ENCODE results near the gene FITM2. TPM values are rescaled to one million over a fixed set of nuclear protein-coding genes. Genes with fewer than 3 reads are reported as not detected.
"Not testable (repeated sequence)": the region's sequence is repeated elsewhere in the genome, so short reads cannot be mapped to it uniquely, and the experiment has no call there.

Gene FITM2, protein sequence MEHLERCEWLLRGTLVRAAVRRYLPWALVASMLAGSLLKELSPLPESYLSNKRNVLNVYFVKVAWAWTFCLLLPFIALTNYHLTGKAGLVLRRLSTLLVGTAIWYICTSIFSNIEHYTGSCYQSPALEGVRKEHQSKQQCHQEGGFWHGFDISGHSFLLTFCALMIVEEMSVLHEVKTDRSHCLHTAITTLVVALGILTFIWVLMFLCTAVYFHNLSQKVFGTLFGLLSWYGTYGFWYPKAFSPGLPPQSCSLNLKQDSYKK
- total RNA-seq (2014; rRNA removed; shearing (Covaris generic); ENCODE audit: low replicate concordance), result 4.8 and 7.6 TPM in 2 replicates

DNA sequence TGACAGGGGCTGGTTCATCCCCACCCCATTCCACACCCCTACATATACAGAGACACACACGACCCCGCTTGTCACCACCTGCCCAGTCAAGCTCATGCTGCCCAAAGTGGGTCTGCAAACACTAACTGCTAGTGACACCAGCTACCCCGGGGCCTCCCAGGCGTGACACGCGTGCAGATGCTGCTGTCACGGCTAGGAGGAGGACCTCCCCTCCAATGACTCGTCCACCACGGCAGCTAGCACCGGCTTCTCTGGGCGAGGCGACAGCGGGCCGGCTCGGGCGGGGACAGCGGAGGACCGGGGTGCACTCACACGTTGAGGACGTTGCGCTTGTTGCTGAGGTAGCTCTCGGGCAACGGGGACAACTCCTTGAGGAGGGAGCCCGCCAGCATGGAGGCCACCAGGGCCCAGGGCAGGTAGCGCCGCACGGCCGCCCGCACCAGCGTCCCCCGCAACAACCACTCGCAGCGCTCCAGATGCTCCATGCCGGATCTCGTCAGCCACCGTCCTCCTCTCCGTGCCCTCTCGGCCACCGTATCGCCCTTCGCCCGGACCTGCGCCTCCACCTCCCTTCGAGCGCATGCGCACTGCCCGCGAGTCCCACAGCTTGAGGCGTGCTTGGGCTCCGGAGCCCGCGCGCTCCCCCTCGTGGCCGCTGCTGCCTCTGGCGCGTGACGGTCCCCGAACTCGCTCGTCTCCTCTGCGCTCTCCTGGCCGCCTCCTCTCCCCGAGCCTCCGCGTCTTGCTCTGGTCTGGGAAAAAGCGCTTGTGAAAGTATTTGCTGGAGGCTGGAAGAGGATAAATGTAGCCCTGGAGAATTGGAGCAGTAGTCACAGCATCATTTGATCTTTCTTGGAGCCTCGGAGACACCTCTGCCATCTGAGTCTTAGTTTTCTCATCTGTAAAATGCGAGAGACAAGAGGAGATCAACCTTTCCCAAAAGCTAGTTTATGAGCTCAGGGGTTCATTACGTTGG lies at the start of gene FITM2:
Gene FITM2 (minus strand): TSS at position 539 of the 976 bp plus-strand sequence. CDS start 54 bp downstream, at position 485.
- Histone ChIP-seq H3K36me3 (peaks cover 3% of the 10 kb centered on the region; the same call in 1 of the 2 replicates), H3K27me3 (no peaks in the 10 kb centered on the region), H3K9me3 (peaks cover 2% of the 10 kb centered on the region; the same call in 1 of the 2 replicates), H3K4me3 (peak within 1 kb of the TSS; percentile 92)
- peak; percentile 99 for DNase-seq

DNA sequence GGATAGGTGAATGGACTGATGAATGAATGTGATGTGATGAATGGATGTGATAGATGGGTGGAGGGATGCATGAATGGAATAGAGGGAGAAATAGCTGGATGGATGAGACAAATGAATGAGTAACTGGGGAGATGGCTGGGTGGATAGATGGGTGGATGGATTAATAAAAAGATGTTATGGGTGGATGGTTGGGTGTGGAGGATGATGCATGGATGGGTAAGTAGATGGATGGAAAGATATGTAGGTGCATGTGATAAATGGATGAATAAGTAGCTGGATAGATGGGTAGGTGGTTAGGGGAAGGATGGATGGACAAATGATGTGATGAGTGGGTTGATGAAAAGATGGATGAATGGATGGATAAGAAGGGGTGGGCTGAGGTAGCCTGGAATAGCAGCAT lies 49.2 kb upstream of the FITM2 start:
- Histone ChIP-seq H3K36me3 (no peaks in the 10 kb centered on the region), H3K9me3 (no peaks in the 10 kb centered on the region), H3K4me3 (no peak overlapping the region), H3K27me3 (no peaks in the 10 kb centered on the region)
- no peak for DNase-seq

DNA sequence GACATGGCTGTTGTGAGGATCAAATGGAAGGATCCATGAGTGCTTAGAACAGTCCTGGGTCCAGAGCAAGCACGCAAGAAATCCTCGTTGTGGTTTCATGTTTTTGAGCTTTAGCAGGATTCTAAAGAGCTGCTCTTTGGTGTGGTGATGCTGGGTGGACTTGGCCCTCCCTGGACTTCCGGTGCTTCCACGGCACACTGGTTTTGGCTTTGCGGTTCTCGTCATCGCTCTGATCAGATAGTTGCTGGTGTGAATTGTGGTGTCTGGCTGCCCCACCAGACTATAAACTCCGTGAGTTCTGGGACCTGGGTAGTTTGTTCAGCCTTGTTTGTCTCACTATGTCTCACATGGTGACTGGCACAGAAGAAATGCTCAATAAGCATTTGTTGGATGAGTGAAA lies 47.8 kb upstream of the FITM2 start:
- Histone ChIP-seq H3K4me3 (no peak overlapping the region), H3K9me3 (no peaks in the 10 kb centered on the region), H3K27me3 (no peaks in the 10 kb centered on the region), H3K36me3 (no peaks in the 10 kb centered on the region)
- no peak for DNase-seq

DNA sequence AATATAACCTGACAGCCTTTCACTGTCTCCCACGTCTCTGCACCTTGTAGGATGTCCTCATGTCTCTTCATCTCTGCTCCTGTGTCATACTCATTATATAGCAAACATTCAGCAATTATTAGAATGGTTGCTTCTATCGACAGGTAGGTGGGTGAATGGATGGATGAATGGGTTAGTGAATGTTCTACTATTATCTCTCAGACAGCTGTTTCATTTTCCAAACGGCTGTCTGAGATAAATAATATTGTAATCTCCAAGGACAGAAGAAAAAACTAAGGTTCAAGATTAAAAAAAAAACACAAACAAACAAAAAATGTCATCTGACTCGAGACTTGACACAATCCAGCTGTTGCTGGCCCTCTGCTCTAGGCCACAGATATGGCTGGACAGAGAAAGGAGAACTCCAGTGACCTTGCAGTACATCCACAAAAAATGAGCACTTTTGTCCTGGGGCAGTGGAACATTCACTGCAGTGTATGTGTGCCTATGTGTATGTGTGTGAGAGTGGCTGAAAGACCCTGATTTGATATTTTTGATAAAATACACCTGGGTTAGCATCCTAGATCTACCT lies 46.6 kb upstream of the FITM2 start:
- Histone ChIP-seq H3K9me3 (no peaks in the 10 kb centered on the region), H3K4me3 (no peak overlapping the region), H3K27me3 (no peaks in the 10 kb centered on the region), H3K36me3 (no peaks in the 10 kb centered on the region)
- no peak for DNase-seq

DNA sequence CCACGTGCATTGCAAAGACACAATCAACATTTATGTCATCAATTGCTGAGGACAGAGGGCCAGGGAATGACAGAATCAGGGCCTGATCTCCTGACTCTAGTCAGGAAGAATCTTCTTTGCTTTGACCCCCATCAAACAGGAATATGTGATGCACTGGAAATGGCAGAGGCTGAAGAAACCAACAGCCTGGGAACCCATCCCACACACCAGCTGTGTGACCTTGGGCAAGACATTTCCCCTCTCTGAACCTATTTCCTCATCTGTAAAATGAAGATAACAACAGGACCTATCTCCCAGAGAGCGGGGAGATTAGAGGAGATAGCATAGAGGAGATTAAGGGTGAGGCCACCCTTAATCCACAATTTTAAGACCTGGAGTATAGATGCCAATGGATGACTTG lies 46.0 kb upstream of the FITM2 start:
- H3K9me3 ChIP-seq, result no peaks in the 10 kb centered on the region
- H3K4me3 ChIP-seq, result no peak overlapping the region
- no peak for DNase-seq
- H3K27me3 ChIP-seq, result no peaks in the 10 kb centered on the region; the same call in 1 of the 2 replicates
- H3K36me3 ChIP-seq, result no peaks in the 10 kb centered on the region

DNA sequence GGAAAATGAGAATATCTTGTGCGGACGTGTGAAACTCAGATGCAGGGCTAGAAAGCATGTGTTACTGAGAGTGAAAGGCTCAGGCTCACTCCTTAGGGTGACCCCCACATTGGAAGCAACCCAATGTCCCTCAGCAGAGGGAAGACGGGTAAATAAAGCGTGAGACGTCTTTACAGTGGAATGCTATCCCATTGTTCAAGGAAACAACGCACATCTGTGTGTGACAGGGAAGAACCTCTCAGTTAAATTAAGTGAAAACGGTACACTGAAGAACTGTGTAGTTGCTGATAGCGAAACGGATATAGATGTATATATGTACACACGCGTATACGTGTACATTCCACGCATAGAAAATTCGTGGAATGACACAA lies 45.3 kb upstream of the FITM2 start:
- no peaks in the 10 kb centered on the region; the same call in 1 of the 2 replicates for H3K27me3 ChIP-seq
- H3K36me3 ChIP-seq, result no peaks in the 10 kb centered on the region
- no peaks in the 10 kb centered on the region for H3K9me3 ChIP-seq
- no peak overlapping the region for H3K4me3 ChIP-seq
- DNase-seq, result no peak

DNA sequence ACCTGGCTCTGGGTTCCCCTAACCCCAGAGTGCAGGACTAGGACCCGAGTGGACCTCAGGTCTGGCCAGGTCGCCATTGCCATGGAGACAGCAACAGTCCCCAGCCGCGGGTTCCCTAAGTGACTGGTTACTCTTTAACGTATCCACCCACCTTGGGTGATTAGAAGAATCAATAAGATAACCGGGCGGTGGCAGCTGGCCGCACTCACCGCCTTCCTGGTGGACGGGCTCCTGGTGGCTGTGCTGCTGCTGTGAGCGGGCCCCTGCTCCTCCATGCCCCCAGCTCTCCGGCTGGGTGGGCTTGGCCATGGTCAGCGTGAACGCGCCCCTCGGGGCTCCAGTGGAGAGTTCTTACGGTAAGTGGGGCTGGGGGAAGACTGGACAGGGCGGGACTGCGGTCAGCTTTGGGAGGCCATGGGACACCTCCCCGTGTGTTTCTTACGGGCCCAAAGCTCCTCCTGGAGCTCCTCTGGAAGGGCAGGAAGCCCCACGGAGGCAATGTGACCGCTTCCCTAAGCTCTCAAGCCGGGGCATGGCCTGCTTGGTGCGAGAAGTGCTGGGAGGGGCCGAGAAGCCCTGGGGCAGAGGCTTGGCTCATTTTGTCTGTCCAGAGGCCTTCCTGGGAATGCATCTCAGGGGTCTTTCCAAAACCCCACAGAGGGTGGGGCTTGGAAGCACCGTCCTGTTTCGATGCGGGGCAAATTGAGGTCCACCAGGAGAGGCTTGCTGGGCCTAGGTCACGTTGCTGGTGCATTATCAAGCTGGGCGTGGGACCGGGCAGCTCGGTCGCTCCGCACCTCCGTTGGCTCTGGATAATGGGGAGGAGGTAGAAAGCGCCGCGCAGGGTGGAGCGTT lies 44.7 kb upstream of the FITM2 start, which contains the start of gene HNF4A:
Gene HNF4A (plus strand): TSS at position 202 of the 855 bp plus-strand sequence. CDS start 106 bp downstream, at position 308.
- Histone ChIP-seq H3K9me3 (no peaks in the 10 kb centered on the region), H3K36me3 (no peaks in the 10 kb centered on the region), H3K4me3 (no peak within 1 kb of the TSS), H3K27me3 (no peaks in the 10 kb centered on the region; the same call in 1 of the 2 replicates)
- DNase-seq, result no peak

DNA sequence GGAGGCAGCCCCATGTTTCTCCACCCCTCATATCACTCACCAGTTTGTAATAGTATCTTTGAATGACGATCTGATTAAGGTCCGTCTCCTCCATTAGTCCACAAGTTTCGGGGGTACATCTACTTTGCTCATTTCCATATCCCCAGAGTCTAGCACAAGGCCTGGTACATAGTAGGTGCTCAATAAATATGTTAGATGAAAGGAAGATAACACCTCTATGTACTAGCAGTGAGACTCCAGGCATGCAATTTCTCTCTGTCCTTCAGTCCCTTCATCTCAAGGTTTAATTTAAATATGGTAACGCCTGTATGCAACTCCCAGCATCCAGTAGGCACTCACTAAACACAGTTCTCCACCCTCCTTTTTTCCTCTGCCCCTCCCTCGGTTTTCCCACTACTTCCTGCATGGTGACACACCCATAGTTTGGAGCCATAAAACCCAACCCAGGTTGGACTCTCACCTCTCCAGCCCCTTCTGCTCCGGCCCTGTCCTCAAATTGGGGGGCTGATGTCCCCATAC lies 44.0 kb upstream of the FITM2 start:
- H3K36me3 ChIP-seq, result no peaks in the 10 kb centered on the region
- H3K4me3 ChIP-seq, result no peak overlapping the region
- DNase-seq, result no peak
- H3K27me3 ChIP-seq, result no peaks in the 10 kb centered on the region; the same call in 1 of the 2 replicates
- H3K9me3 ChIP-seq, result no peaks in the 10 kb centered on the region

DNA sequence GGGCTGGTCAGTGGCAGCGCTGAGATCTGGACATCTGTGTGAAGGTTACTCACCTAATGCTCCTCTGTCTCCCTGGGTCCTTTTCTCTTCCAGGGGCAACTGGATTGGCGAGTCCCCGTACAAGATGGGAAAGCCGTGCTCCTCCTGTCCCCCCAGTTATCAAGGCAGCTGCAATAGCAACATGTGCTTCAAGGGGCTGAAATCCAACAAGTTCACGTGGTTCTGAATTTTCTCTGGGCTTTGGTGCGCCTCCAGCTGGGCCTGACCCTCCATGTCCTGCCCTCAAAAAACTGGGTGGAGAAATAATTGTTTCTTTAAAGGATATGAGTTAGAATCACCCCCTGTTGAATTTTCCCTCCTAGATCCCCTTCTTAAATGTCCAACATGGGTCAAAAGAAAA lies 39.6 kb upstream of the FITM2 start:
- H3K9me3 ChIP-seq, result no peaks in the 10 kb centered on the region
- H3K36me3 ChIP-seq, result no peaks in the 10 kb centered on the region
- no peak overlapping the region for H3K4me3 ChIP-seq
- DNase-seq, result no peak
- no peaks in the 10 kb centered on the region; the same call in 1 of the 2 replicates for H3K27me3 ChIP-seq

DNA sequence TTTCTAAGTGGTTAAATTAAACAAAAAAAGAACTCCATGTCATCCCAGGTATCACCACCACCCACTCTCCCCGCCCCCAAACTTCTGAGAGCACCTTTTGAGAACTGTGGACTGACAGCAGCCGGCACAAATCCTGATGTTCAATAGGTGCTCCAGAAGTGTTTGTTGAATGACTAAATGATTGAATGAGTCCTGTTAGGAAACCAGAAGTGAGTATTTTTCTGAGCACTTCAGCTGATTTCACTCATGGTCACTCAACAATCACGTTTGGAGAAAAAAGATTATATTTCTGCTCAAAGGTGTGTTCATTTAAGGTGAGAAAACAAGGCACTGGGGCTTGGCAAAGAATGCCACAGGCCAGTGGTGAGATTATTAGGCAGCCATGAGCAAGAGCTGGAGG lies 38.3 kb upstream of the FITM2 start:
- Histone ChIP-seq H3K36me3 (no peaks in the 10 kb centered on the region), H3K27me3 (no peaks in the 10 kb centered on the region; the same call in 1 of the 2 replicates), H3K4me3 (no peak overlapping the region), H3K9me3 (no peaks in the 10 kb centered on the region)
- no peak for DNase-seq

DNA sequence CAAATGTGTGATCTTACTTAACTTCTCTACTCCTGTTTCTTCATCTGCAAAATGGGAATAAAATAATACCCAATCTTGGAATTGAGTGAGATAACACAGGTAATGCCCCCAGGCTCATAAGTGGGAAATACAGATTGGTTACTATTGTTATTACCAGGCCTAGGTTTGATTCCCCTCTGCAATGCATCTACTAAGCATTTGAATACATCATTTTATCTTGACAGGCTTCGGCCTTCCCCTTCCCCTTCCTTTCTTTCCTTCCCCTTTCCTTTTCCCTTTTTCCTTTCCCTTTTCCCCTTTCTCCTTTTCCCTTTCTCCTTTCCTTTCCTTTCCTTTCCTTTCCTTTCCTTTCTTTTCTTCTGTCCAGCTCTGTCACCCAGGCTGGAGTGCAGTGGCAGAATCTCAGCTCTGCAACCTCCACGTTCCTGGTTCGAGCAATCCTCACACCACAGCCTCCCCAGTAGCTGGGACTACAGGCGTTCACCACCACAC lies 37.2 kb upstream of the FITM2 start:
- no peaks in the 10 kb centered on the region for H3K36me3 ChIP-seq
- no peaks in the 10 kb centered on the region; the same call in 1 of the 2 replicates for H3K27me3 ChIP-seq
- no peak overlapping the region for H3K4me3 ChIP-seq
- no peaks in the 10 kb centered on the region for H3K9me3 ChIP-seq
- no peak for DNase-seq

DNA sequence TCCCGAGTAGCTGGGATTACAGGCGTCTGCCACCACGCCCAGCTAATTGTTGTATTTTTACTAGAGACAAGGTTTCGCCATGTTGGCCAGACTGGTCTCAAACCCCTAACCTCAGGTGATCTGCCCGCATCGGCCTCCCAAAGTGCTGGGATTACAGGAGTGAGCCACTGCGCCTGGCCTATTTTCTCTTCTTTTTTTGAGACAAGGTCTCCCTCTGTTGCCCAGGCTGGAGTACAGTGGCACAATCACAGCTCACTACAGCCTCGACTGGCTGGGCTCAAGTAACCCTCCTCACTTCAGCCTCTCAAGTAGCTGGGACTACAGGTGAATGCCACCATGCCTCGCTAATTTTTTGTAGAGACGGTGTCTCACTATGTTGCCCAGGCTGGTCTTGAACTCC lies 34.9 kb upstream of the FITM2 start:
- H3K9me3 ChIP-seq, DNase-seq, H3K27me3 ChIP-seq, H3K4me3 ChIP-seq, H3K36me3 ChIP-seq: not testable (repeated sequence)

DNA sequence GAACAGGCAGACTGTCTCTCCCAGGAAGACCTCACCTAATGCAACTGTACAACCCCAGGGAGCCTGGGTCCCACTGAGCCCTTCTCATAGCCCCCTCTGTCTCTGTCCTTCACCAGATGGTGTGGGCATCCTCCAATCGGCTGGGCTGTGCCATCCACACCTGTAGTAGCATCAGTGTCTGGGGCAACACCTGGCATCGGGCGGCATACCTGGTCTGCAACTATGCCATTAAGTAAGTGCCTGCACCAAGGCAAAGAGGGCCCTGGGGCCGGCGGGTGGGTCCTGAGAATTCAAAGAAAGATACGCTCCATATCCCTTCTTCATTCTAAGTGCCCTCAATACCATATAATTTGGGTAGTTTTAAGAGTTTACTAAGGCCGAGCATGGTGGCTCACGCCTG lies 34.1 kb upstream of the FITM2 start:
- H3K27me3 ChIP-seq, result no peaks in the 10 kb centered on the region
- no peaks in the 10 kb centered on the region for H3K9me3 ChIP-seq
- no peak for DNase-seq
- H3K36me3 ChIP-seq, result no peaks in the 10 kb centered on the region
- H3K4me3 ChIP-seq, result no peak overlapping the region

DNA sequence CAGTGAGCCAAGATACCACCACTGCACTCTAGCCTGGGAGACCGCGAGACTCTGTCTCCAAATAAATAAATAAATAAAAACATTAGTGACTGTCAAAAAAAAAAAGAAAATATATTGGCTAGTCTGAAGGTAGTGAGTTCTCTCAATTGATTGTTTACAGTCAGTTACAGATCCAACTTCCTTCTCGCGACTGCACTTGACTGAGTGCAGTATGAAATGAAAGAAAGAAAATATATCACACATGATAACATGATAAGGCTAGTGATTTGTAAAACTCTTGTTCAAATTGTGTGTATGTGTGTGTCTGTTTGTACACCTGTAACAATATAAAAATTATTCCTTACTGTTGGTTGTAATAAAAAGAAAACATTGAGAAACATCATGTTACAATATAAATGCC lies 33.7 kb upstream of the FITM2 start:
- Histone ChIP-seq H3K27me3 (no peaks in the 10 kb centered on the region), H3K9me3 (no peaks in the 10 kb centered on the region), H3K36me3 (no peaks in the 10 kb centered on the region), H3K4me3 (no peak overlapping the region)
- no peak for DNase-seq

DNA sequence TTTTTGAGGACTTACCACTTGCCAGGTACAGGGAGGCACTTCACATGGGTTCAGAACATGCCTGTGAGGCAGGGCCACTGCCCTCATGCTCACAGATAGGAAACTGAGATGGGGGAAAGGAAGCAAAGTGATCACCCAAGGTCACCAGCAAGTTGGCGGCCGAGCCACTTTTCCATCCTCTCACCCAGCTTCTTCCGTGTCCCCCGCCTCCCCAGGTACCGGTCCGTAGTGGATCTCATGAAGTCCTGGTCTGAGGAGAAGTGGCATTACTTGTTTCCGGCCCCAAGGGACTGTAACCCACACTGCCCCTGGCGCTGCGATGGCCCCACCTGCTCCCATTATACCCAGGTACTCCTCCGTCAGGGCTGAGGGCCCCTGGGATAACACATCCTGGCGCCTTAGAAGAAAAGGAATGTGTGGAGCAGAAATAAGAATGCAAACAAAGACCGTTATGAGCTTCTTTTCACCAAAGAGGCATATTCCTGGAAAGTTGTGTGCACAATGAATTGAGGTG lies 32.2 kb upstream of the FITM2 start:
- DNase-seq, result no peak
- H3K36me3 ChIP-seq, result no peaks in the 10 kb centered on the region
- H3K27me3 ChIP-seq, result no peaks in the 10 kb centered on the region
- H3K9me3 ChIP-seq, result no peaks in the 10 kb centered on the region
- no peak overlapping the region for H3K4me3 ChIP-seq

DNA sequence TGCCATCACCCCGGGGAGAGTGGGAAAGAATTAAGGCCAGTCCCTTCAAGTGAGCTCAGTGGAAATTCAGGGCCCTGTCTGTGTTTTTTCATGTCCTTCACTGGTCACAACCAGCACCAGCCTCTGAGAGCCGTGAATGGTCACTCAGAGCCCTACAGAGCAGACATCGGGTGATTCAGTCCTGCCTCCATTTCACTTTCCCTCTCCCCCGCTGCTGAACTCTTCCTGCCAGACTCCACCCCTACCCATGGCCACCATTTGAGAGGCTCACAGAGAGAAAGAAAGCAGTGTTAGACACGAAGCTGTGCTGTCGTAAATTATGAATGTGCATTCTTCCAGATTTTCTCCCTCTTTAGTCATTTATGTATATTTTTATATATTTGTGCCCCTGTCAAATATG lies 31.2 kb upstream of the FITM2 start:
- H3K27me3 ChIP-seq, result no peaks in the 10 kb centered on the region
- DNase-seq, result no peak
- no peak overlapping the region for H3K4me3 ChIP-seq
- no peaks in the 10 kb centered on the region for H3K9me3 ChIP-seq
- H3K36me3 ChIP-seq, result no peaks in the 10 kb centered on the region

Measured in MG63 (cell line).